Endodermal cell (in vitro differentiated cells): Measurements from ENCODE around the gene SLC7A11. TPM values are rescaled to one million over a fixed set of nuclear protein-coding genes. Genes with fewer than 3 reads are reported as not detected.

Experiments
- DNase-seq: peaks from one replicate; pipeline ENCODE4 v3.0.0-alpha.2; 2017
- H3K27ac ChIP-seq: 2 replicates; pipeline ENCODE4 v1.5.1; 2013; ENCODE audit warnings: mild to moderate bottlenecking, low read depth, low read length, moderate library complexity
- H3K27me3 ChIP-seq: 2 replicates; pipeline ENCODE4 v1.6.1; 2013; ENCODE audit warnings: mild to moderate bottlenecking, low read length, moderate library complexity; ENCODE audit not compliant: insufficient read depth, control insufficient read depth, poor library complexity, severe bottlenecking
- H3K36me3 ChIP-seq: 2 replicates; pipeline ENCODE4 v1.7.0; 2013; ENCODE audit warnings: mild to moderate bottlenecking, low read length, moderate library complexity; ENCODE audit not compliant: control insufficient read depth, insufficient read depth
- H3K4me1 ChIP-seq: one replicate; pipeline ENCODE4 v1.7.0; 2013; ENCODE audit warnings: low read length; ENCODE audit not compliant: control insufficient read depth, insufficient read depth
- H3K4me3 ChIP-seq: 2 replicates; pipeline ENCODE4 v1.5.1; 2013; ENCODE audit warnings: mild to moderate bottlenecking, low read length, moderate library complexity
- H3K9ac ChIP-seq: 2 replicates; pipeline ENCODE4 v1.6.1; 2013; ENCODE audit warnings: mild to moderate bottlenecking, low read length, moderate library complexity; ENCODE audit not compliant: poor library complexity, severe bottlenecking; ENCODE audit errors: extremely low read depth
- H3K9me3 ChIP-seq: 2 replicates; pipeline ENCODE4 v1.6.1; 2013; ENCODE audit warnings: mild to moderate bottlenecking, low read length, moderate library complexity; ENCODE audit not compliant: control insufficient read depth
- H3K27ac Mint-ChIP-seq: 2 replicates; pipeline ENCODE4 v1.8.0; 2020; ENCODE audit warnings: mixed read lengths
- H3K27me3 Mint-ChIP-seq: 2 replicates; pipeline ENCODE4 v1.8.0; 2021; ENCODE audit warnings: mild to moderate bottlenecking, mixed read lengths; ENCODE audit not compliant: insufficient read depth
- H3K36me3 Mint-ChIP-seq: 2 replicates; pipeline ENCODE4 v1.8.0; 2020; ENCODE audit warnings: low read depth, mixed read lengths
- H3K4me1 Mint-ChIP-seq: 2 replicates; pipeline ENCODE4 v1.8.0; 2020; ENCODE audit warnings: mixed read lengths
- H3K4me3 Mint-ChIP-seq: 2 replicates; pipeline ENCODE4 v1.8.0; 2020; ENCODE audit warnings: mild to moderate bottlenecking, moderate library complexity, mixed read lengths
- H3K9me3 Mint-ChIP-seq: 2 replicates; pipeline ENCODE4 v1.8.0; 2020; ENCODE audit warnings: mild to moderate bottlenecking, mixed read lengths
- WGBS, 2 experiments: methylation state at CpG; one replicate each; pipeline versions ENCODE4 v1.1.5 to v1.1.7; 2013; ENCODE audit warnings: missing lambda C conversion rate in 2 of 2, mixed read lengths in 1 of 2; ENCODE audit not compliant: insufficient coverage in 1 of 2, insufficient read length in 1 of 2; 5-methylcytosine and 5-hydroxymethylcytosine counted together
- total RNA-seq, 2 donors: library from RNA; stranded (reverse); fragmentation: NEBNext Ultra II Directional in 1 of 2; extraction: Animal tissue kit (Norgen Biotek cat#: 25700) in 1 of 2; gene quantifications; 2 replicates in 1 of 2; 3 replicates in 1 of 2; pipeline ENCODE4 v1.2.1, GENCODE V29; 2021
- TF ChIP-seq, protein P1 (sequence below): fragments of 200-600 bp; sonication (generic); conservative IDR thresholded peaks from 2 replicates; pipeline ENCODE4 v1.5.0; 2021; ENCODE audit warnings: antibody characterized with exemption, mild to moderate bottlenecking

The SLC7A11 gene
- total RNA-seq, 2 donors from 2014 or later = 4.6 to 5.4 TPM

DNA sequence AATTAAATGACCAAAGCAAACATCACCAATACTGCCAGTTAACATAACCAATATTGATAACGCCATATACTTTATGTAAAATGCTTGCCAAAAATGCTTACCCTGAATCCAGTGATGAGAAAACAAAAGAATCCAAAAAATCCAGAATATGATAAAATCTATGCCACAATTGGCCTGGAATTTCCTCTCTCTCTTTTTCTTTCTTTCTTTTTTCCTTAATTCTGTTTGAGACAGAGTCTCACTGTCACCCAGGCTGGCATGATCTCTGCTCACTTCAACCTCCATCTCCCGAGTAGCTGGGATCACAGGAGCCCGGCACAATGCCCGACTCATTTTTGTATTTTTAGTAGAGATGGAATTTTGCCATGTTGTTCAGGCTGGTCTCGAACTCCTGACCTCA, 9.8 kb upstream of the SLC7A11 start:
- Histone ChIP-seq H3K36me3 (no peaks in the 10 kb centered on the region), H3K27me3 (no peaks in the 10 kb centered on the region), H3K27ac (no peak overlapping the region), H3K4me1 (no peaks in the 10 kb centered on the region), H3K4me3 (no peak overlapping the region), H3K9me3 (no peaks in the 10 kb centered on the region), H3K9ac (no peak overlapping the region)
- Mint-ChIP-seq H3K27ac (no peak overlapping the region), H3K4me1 (peaks cover 1% of the 10 kb centered on the region), H3K4me3 (no peak overlapping the region), H3K27me3 (no peaks in the 10 kb centered on the region), H3K9me3 (no peaks in the 10 kb centered on the region), H3K36me3 (no peaks in the 10 kb centered on the region)
- no peak for DNase-seq
- 91 to 100% methylated on average over 2 to 5 of the region's 5 CpGs for WGBS, 2 experiments
- TF ChIP-seq, protein P1, sequence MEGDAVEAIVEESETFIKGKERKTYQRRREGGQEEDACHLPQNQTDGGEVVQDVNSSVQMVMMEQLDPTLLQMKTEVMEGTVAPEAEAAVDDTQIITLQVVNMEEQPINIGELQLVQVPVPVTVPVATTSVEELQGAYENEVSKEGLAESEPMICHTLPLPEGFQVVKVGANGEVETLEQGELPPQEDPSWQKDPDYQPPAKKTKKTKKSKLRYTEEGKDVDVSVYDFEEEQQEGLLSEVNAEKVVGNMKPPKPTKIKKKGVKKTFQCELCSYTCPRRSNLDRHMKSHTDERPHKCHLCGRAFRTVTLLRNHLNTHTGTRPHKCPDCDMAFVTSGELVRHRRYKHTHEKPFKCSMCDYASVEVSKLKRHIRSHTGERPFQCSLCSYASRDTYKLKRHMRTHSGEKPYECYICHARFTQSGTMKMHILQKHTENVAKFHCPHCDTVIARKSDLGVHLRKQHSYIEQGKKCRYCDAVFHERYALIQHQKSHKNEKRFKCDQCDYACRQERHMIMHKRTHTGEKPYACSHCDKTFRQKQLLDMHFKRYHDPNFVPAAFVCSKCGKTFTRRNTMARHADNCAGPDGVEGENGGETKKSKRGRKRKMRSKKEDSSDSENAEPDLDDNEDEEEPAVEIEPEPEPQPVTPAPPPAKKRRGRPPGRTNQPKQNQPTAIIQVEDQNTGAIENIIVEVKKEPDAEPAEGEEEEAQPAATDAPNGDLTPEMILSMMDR = no peak

DNA sequence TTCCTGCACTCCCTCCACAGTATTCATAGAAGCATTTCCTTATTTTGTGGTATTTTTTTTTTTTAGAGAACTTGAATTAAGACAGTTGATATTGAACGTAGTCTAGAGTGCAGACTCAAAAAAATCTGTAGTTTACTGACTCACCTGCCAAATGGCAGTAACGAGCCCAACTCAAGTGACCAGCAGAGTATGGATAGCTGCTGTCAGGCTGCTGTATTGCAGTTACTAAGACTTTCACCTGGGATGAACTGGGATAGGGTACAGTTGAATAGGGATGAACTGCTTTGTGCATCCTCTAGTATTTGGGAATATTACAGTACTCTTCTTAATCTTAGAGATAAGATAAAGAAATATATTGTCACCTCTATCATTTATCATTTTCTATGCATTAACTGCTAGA, 7.0 kb upstream of the SLC7A11 start:
- 80 to 94% methylated on average over 2 of the region's 2 CpGs for WGBS, 2 experiments
- Histone ChIP-seq H3K9ac (no peak overlapping the region), H3K27me3 (no peaks in the 10 kb centered on the region), H3K4me1 (no peaks in the 10 kb centered on the region), H3K27ac (no peak overlapping the region), H3K36me3 (no peaks in the 10 kb centered on the region), H3K9me3 (no peaks in the 10 kb centered on the region), H3K4me3 (no peak overlapping the region)
- Mint-ChIP-seq H3K27ac (no peak overlapping the region), H3K9me3 (no peaks in the 10 kb centered on the region), H3K27me3 (no peaks in the 10 kb centered on the region), H3K36me3 (no peaks in the 10 kb centered on the region), H3K4me3 (no peak overlapping the region), H3K4me1 (no peaks in the 10 kb centered on the region)
- DNase-seq = no peak
- TF ChIP-seq, protein P1 = no peak

DNA sequence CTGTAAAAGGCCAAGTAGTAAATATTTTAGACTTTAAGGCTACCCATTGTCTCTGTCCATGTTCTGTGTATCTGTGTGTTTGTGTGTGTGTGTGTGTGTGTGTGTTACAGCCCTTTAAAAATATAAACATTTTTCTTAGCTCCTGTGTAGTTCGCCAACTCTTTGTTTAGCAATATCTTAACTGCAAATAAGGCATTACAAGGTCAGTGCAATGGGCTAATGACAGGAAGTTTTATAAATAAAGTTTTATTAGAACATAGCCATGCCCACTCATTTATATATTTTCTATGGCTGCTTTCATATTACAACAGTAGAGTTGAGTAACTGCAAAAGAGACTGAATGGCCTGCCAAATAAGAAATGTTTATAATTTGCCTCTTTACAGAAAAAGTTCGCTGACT, 5.9 kb upstream of the SLC7A11 start:
- WGBS, 2 experiments = 86 to 100% methylated on average over 1 of the region's 2 CpGs
- no peaks in the 10 kb centered on the region for H3K27me3 ChIP-seq
- no peaks in the 10 kb centered on the region for H3K36me3 ChIP-seq
- Mint-ChIP-seq H3K36me3 (no peaks in the 10 kb centered on the region), H3K27ac (no peak overlapping the region), H3K27me3 (no peaks in the 10 kb centered on the region), H3K4me3 (no peak overlapping the region), H3K9me3 (no peaks in the 10 kb centered on the region), H3K4me1 (no peaks in the 10 kb centered on the region)
- H3K4me3 ChIP-seq = no peak overlapping the region
- H3K27ac ChIP-seq = no peak overlapping the region
- no peak overlapping the region for H3K9ac ChIP-seq
- no peaks in the 10 kb centered on the region for H3K9me3 ChIP-seq
- TF ChIP-seq, protein P1 = no peak
- no peak for DNase-seq
- H3K4me1 ChIP-seq = no peaks in the 10 kb centered on the region
